Adrenal gland (tissue), 12 donors: ENCODE data around the gene SYNE2. TPM values are rescaled to one million over a fixed set of nuclear protein-coding genes. Genes with fewer than 3 reads are reported as not detected.

Experiments
- DNase-seq, 7 donors: peaks; one replicate each; pipeline ENCODE4 v3.0.0-alpha.2; 2019 to 2020
- H3K27ac ChIP-seq, 5 donors: fragments of 200-600 bp; sonication (generic) in 4 of 5; 1 replicate in 3 of 5; 2 replicates in 2 of 5; pipeline versions ENCODE4 v1.5.1 to v1.8.0; 2016 to 2020; ENCODE audit warnings: mild to moderate bottlenecking in 1 of 5
- H3K27me3 ChIP-seq: fragments of 200-600 bp; 2 replicates; pipeline ENCODE4 v1.8.0; 2021
- H3K36me3 ChIP-seq, 2 donors: fragments of 200-600 bp; replicated peaks in 1 of 2; 1 replicate in 1 of 2; 2 replicates in 1 of 2; pipeline versions ENCODE4 v1.5.1 to v1.8.0; 2018 to 2022
- H3K4me1 ChIP-seq, 2 donors: fragments of 200-600 bp; replicated peaks in 1 of 2; 1 replicate in 1 of 2; 2 replicates in 1 of 2; pipeline versions ENCODE4 v1.5.1 to v1.8.0; 2018 to 2021
- H3K4me3 ChIP-seq, 4 donors: fragments of 200-600 bp; sonication (generic) in 3 of 4; one replicate each; pipeline ENCODE4 v1.5.1; 2016 to 2018
- H3K9me3 ChIP-seq, 3 donors: fragments of 200-600 bp; sonication (generic) in 1 of 3; replicated peaks in 1 of 3; 1 replicate in 2 of 3; 2 replicates in 1 of 3; pipeline versions ENCODE4 v1.5.1 to v1.8.0; 2016 to 2021
- CTCF ChIP-seq, 6 experiments: fragments of 450-650 bp in 4 of 6; fragments of 200-600 bp in 2 of 6; sonication (generic) in 1 of 6; IDR thresholded peaks; 1 replicate in 5 of 6; 2 replicates in 1 of 6; pipeline versions ENCODE4 v1.5.1 to v1.8.0; 2016 to 2021; ENCODE audit warnings: antibody characterized with exemption in 6 of 6, mild to moderate bottlenecking in 2 of 6, moderate library complexity in 1 of 6
- POLR2A ChIP-seq, 2 donors: fragments of 450-650 bp; IDR thresholded peaks; one replicate each; pipeline ENCODE4 v1.6.1; 2017; ENCODE audit warnings: antibody characterized with exemption in 2 of 2, mild to moderate bottlenecking in 2 of 2, moderate library complexity in 1 of 2
- WGBS, 4 donors: extraction: QIAGEN DNeasy Blood & Tissue Kit in 2 of 4; methylation state at CpG; one replicate each; pipeline versions ENCODE4 v1.1.5 to v1.1.7; 2013 to 2017; 5-methylcytosine and 5-hydroxymethylcytosine counted together
- intact Hi-C, 2 donors: fragments of 100-400 bp; cut with DNase I; formaldehyde crosslinking; loops; one replicate each; pipeline versions ENCODE4 v1.14.1 to v1.15.0; 2022 to 2023
- polyA plus RNA-seq, 3 donors: library from polyadenylated mRNA; stranded (reverse); fragments of 200-250 nt in 2 of 3; fragments of 350-450 nt in 1 of 3; fragmentation: Illumina TruSeq in 1 of 3; extraction: RNeasy Lipid Tissue Mini Kit (QIAGEN cat#74804) in 1 of 3; gene quantifications; one replicate each; pipeline ENCODE4 v1.2.3, GENCODE V29; 2013 to 2014
- total RNA-seq, 9 donors: library from RNA; depleted of rRNA in 4 of 9; stranded (reverse); fragments of >200 nt in 4 of 9; fragments of 120-200 nt in 1 of 9; fragmentation: NEBNext Ultra II Directional in 1 of 9; extraction: Animal tissue kit (Norgen Biotek cat#: 25700) in 1 of 9; gene quantifications; one replicate each; pipeline versions ENCODE4 v1.1.0 to v1.2.4, GENCODE V29; 2013 to 2023
- donor health status: healthy with polysubstance abuse.
- donor health status: Bipolar disorder and iron deficiency.
- donor health status: DM: yes; HTN: yes; CAD: no.
- donor health status: DM: no; HTN: no; CAD: no.
- donor health status: DM: no; HTN: no; CAD: no.
- donor health status: DM: yes; HTN: yes; CAD: no.

Gene SYNE2
- total and polyA plus RNA-seq, 12 donors: 21.4 to 140 (median 56.1) TPM

GRCh38 chr14:63918411-63918810 lies 65.6 kb downstream of the SYNE2 start:
- peak in 3 of 7 donors; percentile 24 to 25 (median 24) for DNase-seq
- no peaks in the 10 kb centered on the region for H3K36me3 ChIP-seq
- H3K9me3 ChIP-seq: no peaks in the 10 kb centered on the region
- TF ChIP-seq POLR2A (IDR thresholded peaks at IDR 0.05): no peak
- no peak for TF ChIP-seq CTCF (IDR thresholded peaks at IDR 0.05)
- 57 to 76% (median 69%) methylated on average over 11 of the region's 11 CpGs for WGBS, 4 donors
- no peak overlapping the region for H3K4me3 ChIP-seq
- H3K4me1 ChIP-seq: peaks cover 0 to 4% of the 10 kb centered on the region in 2 donors
- no peak overlapping the region for H3K27ac ChIP-seq
- intact Hi-C loops: no loop called here
- H3K27me3 ChIP-seq: no peaks in the 10 kb centered on the region

- intact Hi-C loops: no loop called here
These were observed 70.1 kb downstream of the SYNE2 start for GRCh38 chr14:63922696-63923421.

GRCh38 chr14:63923422-63923752 lies 70.6 kb downstream of the SYNE2 start:
- H3K4me1 ChIP-seq: no peaks in the 10 kb centered on the region
- H3K9me3 ChIP-seq: no peaks in the 10 kb centered on the region
- TF ChIP-seq POLR2A (IDR thresholded peaks at IDR 0.05): no peak
- TF ChIP-seq CTCF (IDR thresholded peaks at IDR 0.05): no peak
- intact Hi-C loops: no loop called here
- H3K27ac ChIP-seq: no peak overlapping the region
- no peak for DNase-seq
- no peak overlapping the region for H3K4me3 ChIP-seq
- H3K36me3 ChIP-seq: no peaks in the 10 kb centered on the region
- H3K27me3 ChIP-seq: no peaks in the 10 kb centered on the region

More at GRCh38 chr14:63922696-63923421, 70.1 kb downstream of the SYNE2 start:
- Histone ChIP-seq H3K4me3 (no peak overlapping the region), H3K27ac (no peak overlapping the region), H3K36me3 (no peaks in the 10 kb centered on the region), H3K27me3 (no peaks in the 10 kb centered on the region), H3K9me3 (no peaks in the 10 kb centered on the region), H3K4me1 (peaks cover 0 to 3% of the 10 kb centered on the region in 2 donors)
- no peak for DNase-seq
- WGBS, 4 donors: 74 to 83% (median 79%) methylated on average over 5 of the region's 5 CpGs
- TF ChIP-seq POLR2A (IDR thresholded peaks at IDR 0.05) (no peak), CTCF (IDR thresholded peaks at IDR 0.05) (no peak)

GRCh38 chr14:63924375-63924774 lies 71.6 kb downstream of the SYNE2 start:
- DNase-seq: no peak
- TF ChIP-seq POLR2A (IDR thresholded peaks at IDR 0.05): no peak
- no peak for TF ChIP-seq CTCF (IDR thresholded peaks at IDR 0.05)
- intact Hi-C loops: no loop called here
- Histone ChIP-seq H3K27ac (no peak overlapping the region), H3K36me3 (no peaks in the 10 kb centered on the region), H3K27me3 (no peaks in the 10 kb centered on the region), H3K4me1 (no peaks in the 10 kb centered on the region), H3K9me3 (no peaks in the 10 kb centered on the region), H3K4me3 (no peak overlapping the region)
